Activated effector memory CD4-positive, alpha-beta T cell treated with Interleukin-2 at 50 U/mL for 16 hours (primary cell): ENCODE measurements around the gene PAF1.

ENCODE experiments used
- DNase-seq: peaks from one replicate; pipeline ENCODE4 v3.0.0-alpha.2; 2020

PAF1 gene

GRCh38 chr19:39416152-39417120, 25.5 kb upstream of the PAF1 start:
- no peak for DNase-seq

GRCh38 chr19:39415111-39416046, 24.5 kb upstream of the PAF1 start:
- no peak for DNase-seq

GRCh38 chr19:39413911-39414608, 23.2 kb upstream of the PAF1 start:
- no peak for DNase-seq

- no peak for DNase-seq
Observed at GRCh38 chr19:39413272-39413910, 22.5 kb upstream of the PAF1 start.

GRCh38 chr19:39412867-39413271, 22.0 kb upstream of the PAF1 start:
- DNase-seq: no peak

- DNase-seq: peak; percentile 91
Observed at GRCh38 chr19:39412100-39412866, 21.4 kb upstream of the PAF1 start, which contains the start of gene PLEKHG2. Gene PLEKHG2 (plus strand): TSS chr19:39412669. CDS start chr19:39414087, 1,418 bp downstream.

GRCh38 chr19:39411832-39412099, 20.9 kb upstream of the PAF1 start:
- peak; percentile 81 for DNase-seq

GRCh38 chr19:39411081-39411831, 20.4 kb upstream of the PAF1 start:
- DNase-seq: no peak

GRCh38 chr19:39410831-39411080, 19.9 kb upstream of the PAF1 start:
- no peak for DNase-seq

- DNase-seq: peak; percentile 51
Observed at GRCh38 chr19:39410017-39410830, 19.3 kb upstream of the PAF1 start.

GRCh38 chr19:39409208-39410016, 18.5 kb upstream of the PAF1 start:
- peak; percentile 72 for DNase-seq

GRCh38 chr19:39408392-39409207, 17.7 kb upstream of the PAF1 start:
- no peak for DNase-seq

- peak; percentile 80 for DNase-seq
Observed at GRCh38 chr19:39407660-39408391, 16.9 kb upstream of the PAF1 start.

- DNase-seq: no peak
Observed at GRCh38 chr19:39407410-39407659, 16.4 kb upstream of the PAF1 start.

- DNase-seq: peak; percentile 81
Observed at GRCh38 chr19:39406656-39407409, 15.9 kb upstream of the PAF1 start, which contains the start of gene ZFP36. Gene ZFP36 (plus strand): TSS chr19:39406847. CDS start chr19:39406905, 58 bp downstream.

- DNase-seq: peak; percentile 81
Observed at GRCh38 chr19:39405958-39406655, 15.2 kb upstream of the PAF1 start.
